ENCODE data around the gene CBX6.
"Not testable (repeated sequence)": the region's sequence is repeated elsewhere in the genome, so short reads cannot be mapped to it uniquely, and the experiment has no call there.

The CBX6 gene

DNA sequence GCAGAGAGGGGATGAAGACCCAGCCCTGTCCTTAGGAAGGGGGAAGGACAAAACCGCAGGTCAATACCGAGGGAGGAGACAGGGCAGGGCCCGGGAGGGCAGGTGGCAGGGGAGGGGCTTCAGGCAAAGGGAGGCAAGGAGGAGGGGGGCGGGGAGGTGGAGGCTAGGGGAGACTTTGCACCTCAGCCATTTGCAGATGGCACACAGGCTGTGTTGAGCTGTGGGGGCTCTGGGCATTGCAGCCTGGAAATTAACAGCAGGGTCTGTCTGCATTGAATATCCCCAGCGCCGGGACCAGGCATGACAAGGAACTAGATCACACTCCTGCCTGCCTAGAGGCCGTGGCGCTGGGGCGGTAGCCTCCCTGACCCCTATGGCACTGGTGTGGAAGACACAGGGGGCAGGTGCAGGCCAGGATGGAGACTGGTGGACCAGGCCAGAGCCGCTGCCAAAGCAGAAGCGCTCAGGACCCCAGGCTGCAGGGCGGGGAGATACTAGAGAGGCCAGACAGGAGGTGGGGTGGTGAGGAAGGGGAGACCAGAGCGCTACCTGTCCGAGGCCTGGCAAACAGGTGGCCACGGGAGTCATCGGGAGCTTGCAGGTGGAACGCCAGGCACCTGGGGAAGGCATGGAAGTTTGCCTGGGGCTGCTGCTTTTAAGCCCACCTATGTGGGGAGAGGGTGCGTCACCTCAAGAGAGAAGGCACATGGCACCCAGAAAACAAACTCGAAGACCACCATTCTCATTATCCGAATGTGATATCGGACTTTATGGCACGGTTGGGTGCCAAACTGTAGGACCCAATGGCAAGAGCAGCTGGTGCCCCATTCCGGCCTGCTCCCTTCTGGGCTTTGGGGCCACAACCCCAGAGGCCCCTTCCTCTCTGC lies 11.5 kb downstream of the CBX6 start:
- no peak for DNase-seq

DNA sequence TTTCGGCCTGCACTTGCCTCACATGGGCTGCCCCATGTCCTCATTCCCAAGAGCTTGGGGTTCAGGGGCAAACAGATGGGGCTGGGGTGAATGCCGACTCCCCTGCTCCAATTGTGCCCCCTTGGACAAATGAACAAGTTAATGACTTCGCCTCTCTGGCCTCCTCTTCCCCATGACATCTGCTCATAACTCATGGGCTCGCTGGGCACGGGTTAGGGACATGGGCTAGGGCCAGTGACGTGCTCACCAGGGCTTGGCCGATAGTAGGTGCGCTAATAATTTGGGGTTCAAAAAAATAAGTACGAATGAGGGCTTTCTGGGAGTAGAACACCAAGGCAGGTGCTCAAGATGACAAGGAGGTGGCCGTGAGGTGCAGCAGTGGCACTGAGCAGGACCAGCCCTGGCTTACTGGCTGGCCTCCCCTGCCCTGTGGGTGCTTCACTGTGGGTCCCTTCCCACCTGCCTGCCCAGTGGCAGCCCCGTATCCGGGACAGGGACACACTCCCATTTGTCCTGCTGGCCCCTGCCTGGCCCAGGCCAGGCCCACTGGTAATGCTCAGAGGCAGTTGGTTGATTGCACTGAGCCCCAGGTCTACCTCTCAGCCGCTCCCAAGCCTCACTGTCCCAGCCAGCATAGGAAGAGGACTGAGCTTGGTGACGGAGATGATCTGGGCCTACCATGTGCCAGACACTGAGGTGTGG lies 12.3 kb downstream of the CBX6 start:
- DNase-seq: no peak

DNA sequence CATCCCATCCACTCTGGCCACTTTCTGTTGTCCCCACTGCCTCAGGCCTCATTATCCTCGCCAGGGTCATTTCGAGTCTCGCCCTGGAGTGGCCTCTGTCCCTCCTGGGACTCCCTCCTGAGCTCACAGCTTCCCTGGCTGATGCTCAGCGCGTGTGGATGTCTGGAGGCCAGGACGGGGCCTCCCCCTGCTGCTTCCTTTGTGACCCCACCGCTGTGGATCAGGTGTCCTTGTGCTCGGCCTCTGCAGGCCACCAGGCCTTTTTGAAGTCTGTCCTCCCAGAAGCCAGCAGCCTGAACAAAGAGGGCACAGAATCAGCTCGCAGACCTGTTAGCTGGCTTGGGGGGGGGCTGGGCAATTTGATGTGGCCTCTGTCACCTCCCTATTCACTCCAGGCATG lies 13.5 kb downstream of the CBX6 start:
- DNase-seq: no peak

DNA sequence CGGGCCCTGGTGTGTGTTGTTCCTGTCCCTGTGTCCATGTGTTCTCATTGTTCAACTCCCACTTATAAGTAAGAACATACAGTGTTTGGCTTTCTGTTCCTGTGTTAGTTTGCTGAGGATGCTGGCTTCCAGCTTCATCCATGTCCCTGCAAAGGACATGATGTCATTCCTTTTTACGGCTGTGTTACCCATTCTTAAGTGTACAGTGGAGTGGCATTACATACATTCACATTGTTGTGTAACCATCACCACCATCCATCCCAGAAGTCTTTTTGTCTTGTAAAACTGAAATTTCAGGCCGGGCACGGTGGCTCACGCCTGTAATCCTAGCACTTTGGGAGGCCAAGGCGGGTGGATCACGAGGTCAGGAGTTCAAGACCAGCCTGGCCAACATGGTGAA lies 17.5 kb downstream of the CBX6 start:
- DNase-seq: not testable (repeated sequence)

DNA sequence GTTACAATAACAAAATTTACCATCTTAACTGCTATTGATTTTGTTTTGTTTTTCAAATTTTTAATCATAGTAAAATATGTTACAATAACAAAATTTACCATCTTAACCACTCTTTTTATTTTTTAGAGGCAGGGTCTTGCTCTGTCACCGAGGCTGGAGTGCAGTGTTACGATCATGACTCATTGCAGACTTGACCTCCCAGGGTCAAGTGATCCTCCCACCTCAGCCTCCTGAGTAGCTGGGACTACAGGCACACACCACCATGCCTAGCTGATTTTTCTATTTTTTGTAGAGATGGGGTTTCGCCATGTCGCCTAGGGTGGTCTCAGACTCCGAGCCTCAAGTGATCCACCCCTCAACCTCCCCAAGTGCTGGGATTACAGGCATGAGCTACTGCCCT lies 18.1 kb downstream of the CBX6 start:
- not testable (repeated sequence) for DNase-seq

DNA sequence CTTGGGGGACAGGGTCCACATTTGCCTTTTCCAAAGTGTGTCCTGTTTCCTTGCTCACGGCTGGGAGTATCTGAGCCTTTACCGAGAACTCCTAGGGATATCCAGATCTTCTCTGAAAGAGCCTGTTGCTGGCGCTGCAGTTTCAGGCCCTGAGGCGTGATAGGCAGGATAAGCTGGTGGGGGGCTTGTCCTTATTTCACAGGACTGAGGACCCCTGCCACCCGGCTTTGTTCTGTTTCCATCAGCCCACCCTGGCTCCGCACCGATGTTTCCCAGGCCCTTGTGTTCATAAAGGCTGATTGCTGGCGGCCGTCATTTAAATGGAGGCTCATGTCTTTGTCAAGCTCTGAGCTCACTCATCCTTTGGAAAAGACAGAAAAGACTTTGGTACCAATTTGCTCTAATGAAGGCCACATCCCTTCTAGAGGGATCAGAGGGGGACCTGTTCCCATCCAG lies 18.8 kb downstream of the CBX6 start:
- no peak for DNase-seq

DNA sequence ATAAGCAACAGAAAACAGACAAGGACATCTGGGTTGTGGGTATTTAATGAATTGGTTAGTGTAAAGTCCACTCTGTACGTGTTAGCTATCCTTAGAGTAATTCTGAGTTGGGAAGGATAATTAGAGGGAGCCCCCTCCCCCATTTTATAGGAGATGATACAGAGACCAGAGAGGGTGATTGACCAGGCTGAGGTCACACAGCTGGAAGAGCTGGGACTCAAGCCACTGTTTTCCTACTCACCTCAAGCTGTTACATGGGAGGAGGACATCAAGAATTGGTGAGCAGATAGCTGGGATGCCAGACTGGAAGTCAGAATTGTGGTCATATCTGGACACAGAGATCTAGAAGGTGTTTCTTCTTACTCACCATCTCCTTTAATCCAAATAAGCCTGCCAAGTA lies 19.5 kb downstream of the CBX6 start:
- DNase-seq: no peak

DNA sequence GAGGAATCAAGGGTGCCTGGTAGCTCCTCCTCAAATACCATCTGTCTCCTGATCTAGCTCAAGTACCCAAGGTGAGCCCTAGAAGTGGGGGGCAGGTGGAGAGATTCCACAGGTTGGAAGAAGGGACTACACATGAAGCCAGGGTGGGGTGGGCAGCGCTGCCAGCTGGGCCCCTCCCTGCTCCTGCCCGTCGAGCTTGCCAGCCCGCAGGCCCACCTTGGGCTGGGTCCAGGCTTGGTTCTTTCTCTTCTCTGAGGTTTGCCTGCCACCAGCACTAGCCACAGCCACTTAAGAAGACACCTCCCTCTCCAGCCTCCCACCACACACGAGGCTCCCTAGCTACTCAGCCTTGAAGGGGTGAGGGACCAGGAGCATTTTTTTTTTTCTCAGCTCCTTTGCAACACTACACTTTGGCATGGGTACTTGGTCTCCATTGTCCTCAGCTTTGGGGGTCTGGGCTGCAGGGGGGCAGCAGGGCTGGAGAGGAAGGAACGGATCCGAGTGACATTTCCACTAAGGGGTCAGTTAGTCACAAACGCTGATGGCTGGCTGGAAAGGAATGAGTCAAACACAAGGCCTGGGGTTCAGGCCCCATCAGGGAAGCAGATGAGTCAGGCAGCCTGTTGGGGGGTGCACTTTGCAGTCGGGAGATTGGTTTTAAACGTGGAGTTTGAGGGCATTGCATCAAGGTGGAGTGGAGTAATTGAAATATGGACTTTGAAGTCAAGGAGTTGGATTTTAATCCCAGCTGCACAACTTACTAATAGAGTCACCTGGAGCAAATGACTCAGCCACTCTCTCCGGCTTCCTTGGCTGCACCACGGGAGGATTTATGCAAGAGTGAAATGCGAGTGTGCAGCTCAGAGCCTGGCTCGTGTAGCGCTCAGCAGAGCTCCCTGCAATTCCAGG lies 20.8 kb downstream of the CBX6 start:
- DNase-seq: no peak

DNA sequence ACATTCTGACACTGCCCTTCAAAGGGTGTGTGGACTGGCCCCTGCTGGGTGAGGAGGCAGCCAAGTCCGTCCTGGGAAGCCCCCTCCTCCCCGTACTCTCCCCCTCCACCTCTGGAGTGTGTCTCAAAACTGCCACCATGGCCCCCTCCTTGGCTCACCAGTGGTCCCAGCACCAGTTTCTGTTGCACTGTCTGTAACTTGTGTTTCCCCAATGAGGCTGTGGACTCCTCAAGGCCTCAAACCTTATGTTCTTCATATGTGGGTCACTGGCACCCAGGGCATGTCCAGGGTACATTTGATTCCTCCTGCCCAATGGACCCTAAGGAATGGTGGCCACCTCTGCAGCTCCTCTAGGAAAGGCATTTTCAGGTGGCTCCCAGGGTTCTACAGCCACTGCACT lies 21.6 kb downstream of the CBX6 start:
- no peak for DNase-seq

DNA sequence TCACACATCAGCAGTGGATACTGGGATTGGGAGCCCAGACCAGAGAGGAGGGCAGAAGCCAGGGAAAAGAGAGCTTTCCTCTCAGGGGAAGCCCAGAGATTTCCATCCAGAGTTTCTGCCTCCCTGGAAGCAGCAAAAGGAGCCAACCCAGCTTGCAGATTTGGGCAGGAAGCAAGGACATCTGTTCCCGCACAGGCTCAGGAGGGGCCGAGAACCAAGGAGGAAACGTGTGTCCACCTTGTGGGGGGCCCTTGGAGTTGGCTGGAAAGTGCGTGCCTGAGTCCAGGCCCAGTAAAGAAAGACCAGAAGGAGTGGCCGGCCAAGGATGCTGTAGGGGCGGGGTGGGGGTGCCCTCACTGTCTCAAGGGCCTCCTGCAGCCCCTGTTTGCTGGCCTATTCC lies 22.2 kb downstream of the CBX6 start:
- no peak for DNase-seq

DNA sequence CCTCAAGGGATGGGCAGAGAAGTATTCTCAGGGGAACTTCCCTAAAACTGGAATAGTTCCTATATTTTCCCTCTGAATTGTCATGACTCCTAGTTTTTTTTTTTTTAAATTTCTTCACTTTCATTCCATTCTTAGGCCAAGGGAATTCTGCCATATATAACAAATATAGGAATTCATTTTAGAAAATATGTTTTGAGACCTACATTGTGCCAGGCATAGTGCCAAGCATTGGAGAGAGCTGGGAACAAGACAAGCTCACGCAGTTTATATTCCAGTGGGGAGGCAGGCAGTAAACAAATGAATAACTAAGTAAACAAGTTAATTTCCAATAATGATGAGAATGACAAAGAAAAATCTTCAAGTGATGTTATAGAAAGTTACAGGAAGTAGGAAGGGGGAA lies 25.6 kb downstream of the CBX6 start:
- no peak for DNase-seq

DNA sequence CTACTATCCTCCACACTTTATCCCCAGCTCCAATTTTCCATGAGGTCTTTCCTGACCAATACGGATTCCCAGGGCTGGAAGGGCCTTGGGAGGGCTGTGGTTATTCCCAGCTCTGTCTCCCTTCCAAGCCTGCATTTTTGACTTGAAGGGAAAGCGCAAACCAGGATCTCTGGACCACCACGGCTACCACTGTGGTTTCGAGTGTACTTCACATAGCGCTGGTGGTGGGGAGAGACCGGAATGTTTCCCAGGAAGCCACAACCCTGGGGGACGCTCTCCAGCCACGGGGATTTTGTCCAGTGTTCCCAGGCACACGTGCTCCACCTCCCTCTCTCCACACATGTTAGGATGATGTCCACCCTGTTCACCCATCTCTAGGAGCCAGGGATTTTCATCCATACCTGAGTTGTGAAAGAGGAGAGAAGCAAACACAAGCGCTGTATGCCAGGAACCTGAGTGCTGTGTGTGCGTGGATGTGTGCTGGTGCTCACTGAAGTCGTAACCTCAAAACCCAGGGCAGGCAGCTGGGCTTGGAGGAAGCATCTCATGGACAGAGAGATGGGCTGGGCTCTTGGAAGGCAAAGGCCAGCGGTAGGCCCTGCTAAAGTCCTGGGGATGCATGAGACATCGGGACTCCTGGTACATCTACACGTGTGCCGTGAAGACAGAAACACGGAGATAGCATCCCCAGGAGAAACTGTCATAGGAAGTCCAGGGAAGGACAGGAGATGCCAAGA lies 26.8 kb downstream of the CBX6 start:
- DNase-seq: no peak

DNA sequence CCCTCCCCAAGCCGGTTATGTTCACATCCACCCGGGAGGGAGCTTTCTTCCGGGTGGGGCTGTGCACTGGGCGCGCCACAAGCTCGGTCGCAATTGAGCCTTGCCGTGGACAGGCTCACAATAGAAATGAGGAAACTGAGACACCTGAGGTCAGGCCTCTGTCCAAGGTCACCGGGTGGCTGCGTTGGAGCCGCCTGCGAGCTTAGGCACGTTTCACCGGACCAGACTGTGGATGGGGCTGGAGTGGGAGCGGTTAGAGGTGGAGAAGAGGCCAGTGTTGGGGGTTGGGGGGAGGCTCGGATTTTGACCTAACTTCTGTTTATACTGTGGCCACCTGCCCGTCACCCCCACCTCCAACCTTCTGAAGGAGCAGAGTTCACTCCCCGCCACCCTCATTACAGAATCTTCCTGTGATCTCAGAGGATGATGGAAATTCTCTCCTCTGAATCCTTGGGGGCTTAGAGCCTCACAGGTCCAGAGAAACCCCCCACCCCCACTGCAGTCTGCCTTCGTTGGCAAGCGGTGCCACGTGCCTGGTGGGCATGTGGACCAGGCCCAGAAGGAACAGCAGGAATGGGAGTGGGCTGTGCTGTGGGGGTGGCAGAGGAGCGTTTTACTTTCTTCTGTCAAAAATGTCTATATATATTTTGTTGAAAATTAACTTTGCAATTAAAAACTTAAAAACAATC lies 27.6 kb downstream of the CBX6 start:
- no peak for DNase-seq

DNA sequence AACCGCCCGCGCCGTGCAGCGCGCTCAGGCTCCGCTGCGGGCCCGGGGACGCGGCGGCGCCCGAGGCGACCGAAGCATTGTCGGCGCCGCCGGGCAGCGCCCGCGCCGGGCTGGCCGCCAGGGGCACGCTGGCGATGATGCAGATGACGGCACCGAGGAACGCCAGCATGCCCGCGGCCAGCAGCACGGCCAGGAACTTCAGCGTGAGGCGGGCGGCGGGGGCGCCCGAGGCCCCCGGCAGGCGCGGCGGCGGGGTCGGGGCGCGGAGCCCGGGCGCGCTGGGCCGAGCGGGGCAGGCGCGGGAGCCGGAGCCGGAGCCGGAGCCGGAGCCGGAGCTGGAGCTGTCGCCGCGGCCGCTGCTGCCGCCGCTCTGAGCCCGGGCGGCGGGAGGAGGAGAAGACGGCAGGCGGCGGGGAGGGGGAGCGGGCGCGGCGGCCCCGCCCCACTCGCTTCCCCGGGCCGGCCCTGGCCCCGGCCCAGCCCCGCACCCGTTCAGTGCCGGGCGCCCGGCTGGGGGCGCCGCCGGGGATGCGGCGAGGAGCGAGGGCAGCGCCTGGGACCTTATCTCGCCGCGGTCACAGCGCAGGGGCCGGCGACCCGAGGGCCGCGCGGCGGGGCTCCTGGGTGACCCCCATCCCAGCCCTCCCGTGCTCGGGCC lies 28.2 kb downstream of the CBX6 start, which contains the start of gene NPTXR:
TSS of gene NPTXR (minus strand) at position 372 of the 658 bp plus-strand sequence.
- no peak for DNase-seq

DNA sequence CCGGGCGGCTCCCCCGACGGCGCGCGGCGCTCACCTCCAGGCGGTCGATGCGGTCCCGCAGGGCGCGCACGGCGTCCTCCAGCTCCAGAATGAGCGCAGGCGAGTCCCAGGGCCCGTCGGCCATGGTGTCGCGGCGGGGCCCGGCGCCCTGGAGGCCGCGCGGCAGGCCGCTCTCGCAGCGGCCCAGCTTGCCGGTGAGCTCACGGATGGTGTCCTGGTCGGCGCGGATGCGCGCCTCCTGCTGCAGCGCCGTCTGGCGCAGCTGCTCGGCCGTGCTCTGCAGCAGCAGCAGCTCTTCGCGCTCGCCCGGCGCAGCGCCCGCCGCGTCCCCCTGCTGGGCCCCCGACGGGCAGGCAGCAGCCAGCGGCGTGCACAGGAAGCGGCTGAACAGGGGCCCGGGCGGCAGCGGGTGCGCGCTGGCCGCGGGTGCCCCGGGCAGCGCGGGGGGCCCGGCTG lies 28.8 kb downstream of the CBX6 start:
- peak; percentile 72 for DNase-seq

DNA sequence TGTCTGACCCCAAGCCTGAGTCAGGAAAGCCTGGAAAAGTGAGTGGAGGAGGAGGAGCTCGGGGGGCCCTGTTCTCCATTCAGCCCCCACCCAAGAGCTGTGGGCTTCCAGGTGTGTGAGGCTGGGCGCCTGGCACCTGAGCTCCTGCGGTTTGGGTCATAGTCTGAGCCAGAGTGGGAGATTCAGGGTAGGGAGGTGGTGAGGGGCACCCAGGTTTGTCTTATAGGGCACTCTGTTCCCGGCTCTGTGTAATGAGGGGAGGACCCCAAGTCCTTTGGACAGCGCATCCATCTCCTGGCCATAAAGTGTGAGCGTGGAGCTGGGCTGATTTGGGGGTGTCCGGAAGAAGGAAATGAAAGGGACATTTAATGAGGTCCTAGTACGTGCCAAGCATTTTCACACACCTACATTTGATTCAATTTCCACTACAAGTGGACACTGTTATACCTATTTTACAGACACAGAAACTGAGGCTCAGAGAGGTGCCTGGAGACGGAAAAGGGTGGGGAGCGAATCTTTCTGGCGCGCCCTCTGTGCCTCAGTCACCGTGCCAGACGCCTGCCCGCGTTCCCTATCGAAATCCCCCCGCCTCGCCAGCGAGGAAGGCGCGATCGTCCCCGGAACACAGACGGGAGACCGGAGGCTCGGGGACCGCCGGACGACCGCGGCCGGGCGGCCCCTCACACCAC lies 29.4 kb downstream of the CBX6 start:
- DNase-seq: no peak

DNA sequence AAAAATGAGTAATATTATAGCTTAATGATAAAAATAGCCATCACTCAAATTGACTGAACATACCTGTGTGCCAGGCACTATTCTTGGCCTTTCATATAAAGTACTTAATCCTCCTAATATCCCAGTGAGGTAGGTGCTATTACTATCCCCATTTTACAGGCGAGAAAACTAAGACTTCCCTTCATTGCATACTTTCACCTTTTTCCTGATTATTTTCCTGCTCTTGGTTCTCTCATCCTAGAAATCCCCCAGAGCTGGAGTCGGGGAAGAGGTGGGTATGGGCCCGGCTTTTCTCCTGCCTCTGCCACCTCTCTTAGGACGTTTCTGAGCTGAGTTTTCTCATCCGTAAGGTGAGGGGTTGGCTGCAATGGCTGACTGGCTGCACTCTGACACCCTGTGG lies 30.4 kb downstream of the CBX6 start:
- no peak for DNase-seq

DNA sequence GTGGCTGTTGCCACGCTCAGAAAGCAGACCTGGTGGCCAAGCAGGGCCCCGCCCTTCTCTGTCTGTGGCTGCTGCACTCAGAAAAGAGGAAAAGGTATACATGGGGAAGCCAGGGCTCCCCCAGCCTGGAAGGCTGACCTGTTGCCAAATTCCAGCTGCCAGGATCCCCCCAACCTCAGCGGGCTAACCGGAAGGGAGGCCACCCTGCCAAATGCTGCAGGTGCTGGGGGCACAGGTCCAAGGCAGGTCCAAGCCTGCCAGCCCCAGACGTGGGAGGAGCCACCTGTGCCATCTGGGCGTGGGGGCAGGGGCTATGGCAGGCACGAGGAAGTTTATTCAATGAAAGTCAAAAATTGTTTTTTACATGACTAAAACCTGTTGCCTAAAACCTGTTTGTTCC lies 30.8 kb downstream of the CBX6 start:
- no peak for DNase-seq

DNA sequence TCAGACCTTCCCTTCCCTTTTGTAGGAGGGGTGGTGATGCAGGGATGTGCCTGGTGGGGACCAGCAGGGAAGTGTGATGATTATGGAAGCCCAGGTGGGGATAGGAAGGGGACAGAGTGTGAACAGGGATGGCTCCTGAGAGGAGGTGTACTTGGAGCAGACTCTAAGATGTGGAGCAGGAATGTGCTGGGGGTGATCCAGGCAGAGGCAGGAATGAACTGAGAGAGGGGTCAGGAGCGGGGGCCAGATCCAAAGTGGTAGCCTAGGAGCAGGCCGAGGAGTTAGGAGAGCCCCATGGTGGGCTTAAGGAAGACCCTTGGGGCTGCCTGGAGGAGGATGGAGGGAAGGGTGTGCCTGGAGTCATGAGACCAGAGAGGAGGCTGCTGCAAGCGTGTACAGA lies 31.9 kb downstream of the CBX6 start:
- DNase-seq: no peak

DNA sequence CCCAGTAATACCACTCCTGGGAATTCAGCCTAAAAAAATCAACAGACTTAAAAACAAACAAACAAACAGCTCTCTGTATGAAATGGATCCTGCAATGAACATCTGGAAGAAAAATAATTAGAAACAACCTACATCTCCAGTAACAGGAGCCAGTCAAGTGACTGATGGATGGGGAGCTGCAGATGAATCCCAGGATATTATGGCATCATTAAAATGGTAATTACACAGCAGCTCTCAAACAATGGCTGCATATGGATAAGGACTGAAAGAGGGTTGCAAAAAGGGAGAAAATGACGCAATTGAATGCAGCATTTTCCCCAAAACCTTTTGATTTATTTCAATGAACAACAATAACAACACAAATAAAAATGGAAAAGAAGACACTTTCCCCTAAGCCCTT lies 32.3 kb downstream of the CBX6 start:
- no peak for DNase-seq

Measured in activated CD8-positive, alpha-beta memory T cell treated with anti-CD3 and anti-CD28 coated beads, Interleukin-2, amount 50 U/mL, for 48 hours (primary cell).